DMS 273 treated with DMSO at 0.1 percent for 48 hours (cell line): ENCODE data around the gene CDKN2D.

Experiments used
- DNase-seq: peaks from one replicate; lab custom pipeline; 2025; lab: John Stamatoyannopoulos, UW

The CDKN2D gene

DNA sequence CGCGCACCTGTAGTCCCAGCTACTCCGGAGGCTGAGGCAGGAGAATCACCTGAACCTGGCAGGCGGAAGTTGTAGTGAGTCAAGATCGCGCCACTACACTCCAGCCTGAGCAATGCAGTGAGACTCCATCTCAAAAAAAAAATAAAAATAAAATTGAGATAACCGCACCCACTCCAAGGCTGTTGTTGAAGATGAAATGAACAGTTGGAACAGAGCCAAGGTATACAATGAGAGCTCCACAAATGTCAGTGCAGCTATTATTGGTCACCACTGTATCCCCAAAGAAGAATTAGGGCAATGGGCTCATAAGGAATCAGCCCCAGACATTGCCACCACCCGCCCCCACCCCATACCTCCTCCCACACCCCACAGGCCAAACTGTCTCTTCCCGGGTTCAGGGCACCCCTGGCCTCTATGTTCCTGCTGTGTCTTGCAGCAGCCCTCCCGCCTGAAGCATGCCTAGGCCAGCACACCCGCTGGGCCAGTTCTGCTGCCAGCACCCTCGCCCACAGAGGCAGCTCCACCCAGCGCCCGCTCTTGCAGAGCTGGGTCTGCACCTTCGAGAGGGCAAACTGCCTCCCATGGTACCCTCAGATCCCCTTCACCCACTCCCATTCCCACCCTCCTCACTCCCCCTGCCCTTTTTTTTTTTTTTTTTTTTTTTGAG is 48.0 kb downstream of the CDKN2D start:
- DNase-seq: no peak

DNA sequence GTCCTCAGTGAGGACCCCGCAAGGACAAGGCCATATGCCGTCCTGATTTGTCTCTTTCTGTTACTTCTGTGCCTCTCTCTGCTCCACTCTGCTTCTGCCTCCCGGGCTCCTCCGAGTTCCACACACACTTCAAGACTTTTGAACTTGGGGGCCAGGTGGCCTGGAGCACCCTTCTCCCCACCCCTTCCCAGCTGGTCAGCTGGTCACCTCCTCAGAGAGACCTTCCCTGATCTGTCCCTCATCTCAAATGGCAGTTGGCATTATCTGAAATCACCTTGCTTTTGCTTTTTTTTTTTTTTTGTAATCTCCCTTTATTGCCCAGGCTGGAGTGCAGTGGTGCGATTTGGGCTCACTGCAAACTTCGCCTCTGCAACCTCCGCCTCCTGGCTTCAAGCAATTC is 49.4 kb downstream of the CDKN2D start:
- no peak for DNase-seq

DNA sequence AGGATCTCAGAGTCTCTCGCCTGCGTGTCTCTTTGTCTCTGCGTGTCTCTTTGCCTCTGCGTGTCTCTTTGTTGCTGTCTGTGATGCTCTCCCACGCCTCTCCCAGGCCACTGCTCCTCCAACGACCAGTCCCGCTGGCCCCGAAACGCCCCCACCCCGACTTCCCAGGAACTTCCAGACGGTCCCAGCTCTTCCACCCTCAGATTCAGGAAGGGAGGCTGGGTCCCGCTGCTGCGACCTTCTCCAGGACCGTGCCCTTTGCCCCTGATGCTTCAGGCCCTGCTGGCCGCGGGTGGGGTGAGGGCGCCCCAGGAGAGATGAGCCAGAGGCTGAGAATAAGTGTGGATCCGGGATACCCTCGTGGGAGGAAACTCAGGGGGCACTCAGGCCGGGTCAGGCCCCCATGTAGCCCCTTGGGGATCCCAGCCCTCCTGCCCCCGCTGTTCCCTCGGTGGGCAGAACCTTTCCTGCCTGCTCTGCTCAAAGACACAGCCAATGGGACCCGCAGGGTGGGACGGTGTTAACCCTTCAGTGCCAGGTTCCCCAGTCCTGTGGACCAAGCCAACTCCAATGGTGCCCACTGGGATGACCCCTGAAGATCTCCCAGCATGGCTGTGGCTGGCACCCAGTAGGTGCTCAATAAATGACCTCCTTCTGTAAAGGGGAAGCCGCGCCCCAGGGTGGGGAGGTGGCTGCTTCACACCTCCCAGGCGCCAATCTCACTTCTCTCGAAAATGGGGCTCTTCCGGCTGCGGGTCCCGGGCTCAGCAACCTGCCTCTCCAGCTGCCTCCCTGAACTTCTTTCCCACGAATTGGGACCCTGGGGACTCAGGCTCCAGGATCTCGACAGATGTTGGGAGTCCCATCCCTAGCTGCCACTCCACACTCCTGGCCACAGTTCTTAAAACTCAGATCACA is 50.1 kb downstream of the CDKN2D start:
- peak; percentile 65 for DNase-seq

DNA sequence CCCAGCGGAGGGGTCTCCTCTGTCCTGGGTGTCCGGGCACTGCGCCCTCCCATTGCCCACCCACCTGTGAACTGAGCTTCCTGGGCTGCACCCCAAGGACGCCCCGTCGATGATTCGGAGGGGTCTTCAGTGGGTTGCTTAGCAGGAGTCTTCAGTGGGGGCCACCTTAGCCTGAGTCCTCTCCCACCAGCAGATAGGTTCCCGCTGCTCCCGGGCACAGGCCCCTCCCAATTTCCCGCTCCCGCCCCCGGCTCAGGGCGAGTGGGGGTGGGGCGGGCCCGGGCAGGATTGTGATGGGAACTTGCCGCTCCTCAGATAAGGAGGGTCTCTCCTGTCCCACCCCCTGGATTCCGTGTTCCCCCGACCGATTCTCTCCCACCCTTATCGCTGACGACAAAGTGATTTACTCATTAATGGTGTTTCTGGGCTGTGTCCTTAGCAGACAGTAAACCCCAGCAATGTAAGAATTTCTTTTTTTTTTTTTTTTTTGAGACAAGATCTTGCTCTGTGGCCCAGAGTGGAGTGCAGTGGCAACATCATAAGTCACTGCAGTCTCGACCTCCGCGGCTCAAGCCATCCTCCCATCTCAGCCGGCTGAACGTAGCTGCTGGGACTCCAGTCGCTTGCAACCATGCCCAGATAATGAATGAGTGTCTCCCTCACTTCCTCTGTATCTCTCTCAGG is 50.9 kb downstream of the CDKN2D start:
- no peak for DNase-seq

DNA sequence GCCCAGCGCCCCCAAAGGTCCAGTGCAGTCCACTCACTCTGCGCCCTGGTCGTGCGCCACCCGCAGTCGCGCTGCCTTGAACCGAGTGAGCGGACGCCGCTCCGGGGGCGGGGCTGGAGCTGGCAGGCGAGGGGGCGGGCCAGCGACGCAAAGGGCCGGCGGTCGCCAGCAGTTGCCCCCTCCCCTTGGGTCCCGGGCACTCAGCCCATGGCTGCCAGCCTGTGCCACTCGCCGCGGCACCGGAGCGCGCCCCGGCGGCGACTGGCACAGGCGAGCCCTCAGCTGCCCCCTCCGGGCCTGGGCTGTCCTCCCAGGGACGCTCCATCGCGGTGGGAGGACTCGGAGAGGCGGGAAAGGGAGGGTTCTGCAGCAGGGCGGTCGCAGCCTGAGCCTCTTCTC is 51.4 kb downstream of the CDKN2D start, which contains the start of gene S1PR5:
TSS of gene S1PR5 (minus strand) at position 87 of the 399 bp plus-strand sequence. CDS start 2,436 bp downstream, outside the sequence.
- DNase-seq: no peak

DNA sequence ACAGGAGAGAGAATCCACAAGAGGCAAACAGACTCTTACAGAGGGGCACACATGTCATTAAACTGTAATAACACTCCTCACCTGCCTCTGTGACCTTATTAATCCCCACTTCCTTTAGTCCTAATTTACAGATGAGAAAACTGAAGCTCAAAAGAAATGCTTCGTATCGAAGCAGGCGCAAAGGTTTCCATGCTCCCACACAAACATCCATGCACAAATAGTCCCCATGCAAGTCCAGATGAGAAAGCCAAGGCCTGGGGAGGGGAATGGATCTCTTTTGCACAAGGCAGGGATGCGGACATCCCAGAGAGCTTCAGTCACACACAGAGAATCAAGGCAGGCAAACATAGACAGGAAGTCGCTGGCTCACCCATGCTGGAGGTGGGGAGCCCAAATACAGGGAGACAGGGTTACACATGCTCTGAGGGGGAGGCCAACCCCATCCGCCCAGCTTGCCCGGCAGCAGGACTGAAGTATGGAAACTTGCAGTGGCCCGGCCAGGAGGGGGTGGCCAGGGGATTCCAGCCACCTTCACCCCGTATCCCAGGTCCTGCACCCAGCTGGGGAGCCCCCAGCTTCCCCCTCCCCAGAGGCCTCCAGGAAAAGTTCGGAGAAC is 52.0 kb downstream of the CDKN2D start:
- DNase-seq: no peak
